GM13976 (cell line): ENCODE results near the gene ENTR1.

Experiments
- DNase-seq: peaks from one replicate; pipeline ENCODE4 v3.0.0; 2012; ENCODE audit warnings: low spot score
- in situ Hi-C: fragments of 300-500 bp; cut with MboI; formaldehyde crosslinking; loops from one replicate; pipeline ENCODE4 v1.12.0; 2022; ENCODE audit warnings: low sequenced_read_pairs, mixed read lengths, inconsistent platforms; ENCODE audit not compliant: unreplicated experiment
- TF ChIP-seq, protein P1 (sequence below): IDR thresholded peaks from 2 replicates; pipeline ENCODE4 v1.5.1; 2012; ENCODE audit warnings: borderline replicate concordance, mild to moderate bottlenecking; ENCODE audit not compliant: insufficient read depth; ENCODE audit errors: extremely low read depth, missing control alignments, control extremely low read depth

The ENTR1 gene

DNA sequence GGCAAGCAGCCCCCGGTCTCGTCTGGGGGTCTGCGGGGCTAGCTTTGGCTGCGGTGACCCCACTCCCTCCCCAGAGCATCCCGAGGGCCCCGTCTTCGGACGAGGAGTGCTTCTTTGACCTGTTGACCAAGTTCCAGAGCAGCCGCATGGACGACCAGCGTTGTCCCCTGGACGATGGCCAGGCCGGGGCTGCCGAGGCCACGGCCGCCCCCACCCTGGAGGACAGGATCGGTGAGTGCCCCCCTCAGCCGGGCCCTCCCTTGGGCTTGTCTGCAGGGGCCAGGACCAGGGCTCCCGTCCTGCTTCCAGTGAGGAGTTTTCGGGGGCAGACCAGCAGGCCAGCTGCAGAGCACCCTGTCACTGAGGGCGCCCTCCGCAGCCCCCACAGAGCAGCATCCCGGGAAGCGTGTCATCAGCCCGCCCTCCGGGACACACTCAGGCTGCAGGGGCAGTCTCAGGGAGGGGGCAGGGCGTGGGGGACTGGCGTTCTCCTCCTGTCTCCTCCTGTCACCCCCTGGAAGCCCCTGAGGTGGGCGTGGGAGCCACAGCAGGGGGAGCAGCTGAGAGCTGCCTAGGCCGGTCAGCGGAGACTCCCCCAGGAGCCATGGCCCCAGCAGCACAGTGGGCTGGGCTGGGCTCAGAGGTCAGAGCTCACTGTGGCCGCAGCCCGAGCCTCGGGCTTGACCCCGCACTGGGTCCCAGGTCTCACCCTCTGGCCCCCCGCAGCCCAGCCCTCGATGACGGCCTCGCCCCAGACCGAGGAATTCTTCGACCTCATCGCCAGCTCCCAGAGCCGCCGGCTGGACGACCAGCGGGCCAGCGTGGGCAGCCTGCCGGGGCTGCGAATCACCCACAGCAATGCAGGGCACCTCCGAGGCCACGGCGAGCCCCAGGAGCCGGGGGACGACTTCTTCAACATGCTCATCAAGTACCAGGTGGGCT lies 54.5 kb downstream of the ENTR1 start:
- in situ Hi-C loops = no loop called here
- TF ChIP-seq, protein P1, sequence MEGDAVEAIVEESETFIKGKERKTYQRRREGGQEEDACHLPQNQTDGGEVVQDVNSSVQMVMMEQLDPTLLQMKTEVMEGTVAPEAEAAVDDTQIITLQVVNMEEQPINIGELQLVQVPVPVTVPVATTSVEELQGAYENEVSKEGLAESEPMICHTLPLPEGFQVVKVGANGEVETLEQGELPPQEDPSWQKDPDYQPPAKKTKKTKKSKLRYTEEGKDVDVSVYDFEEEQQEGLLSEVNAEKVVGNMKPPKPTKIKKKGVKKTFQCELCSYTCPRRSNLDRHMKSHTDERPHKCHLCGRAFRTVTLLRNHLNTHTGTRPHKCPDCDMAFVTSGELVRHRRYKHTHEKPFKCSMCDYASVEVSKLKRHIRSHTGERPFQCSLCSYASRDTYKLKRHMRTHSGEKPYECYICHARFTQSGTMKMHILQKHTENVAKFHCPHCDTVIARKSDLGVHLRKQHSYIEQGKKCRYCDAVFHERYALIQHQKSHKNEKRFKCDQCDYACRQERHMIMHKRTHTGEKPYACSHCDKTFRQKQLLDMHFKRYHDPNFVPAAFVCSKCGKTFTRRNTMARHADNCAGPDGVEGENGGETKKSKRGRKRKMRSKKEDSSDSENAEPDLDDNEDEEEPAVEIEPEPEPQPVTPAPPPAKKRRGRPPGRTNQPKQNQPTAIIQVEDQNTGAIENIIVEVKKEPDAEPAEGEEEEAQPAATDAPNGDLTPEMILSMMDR = no peak
- DNase-seq = no peak

DNA sequence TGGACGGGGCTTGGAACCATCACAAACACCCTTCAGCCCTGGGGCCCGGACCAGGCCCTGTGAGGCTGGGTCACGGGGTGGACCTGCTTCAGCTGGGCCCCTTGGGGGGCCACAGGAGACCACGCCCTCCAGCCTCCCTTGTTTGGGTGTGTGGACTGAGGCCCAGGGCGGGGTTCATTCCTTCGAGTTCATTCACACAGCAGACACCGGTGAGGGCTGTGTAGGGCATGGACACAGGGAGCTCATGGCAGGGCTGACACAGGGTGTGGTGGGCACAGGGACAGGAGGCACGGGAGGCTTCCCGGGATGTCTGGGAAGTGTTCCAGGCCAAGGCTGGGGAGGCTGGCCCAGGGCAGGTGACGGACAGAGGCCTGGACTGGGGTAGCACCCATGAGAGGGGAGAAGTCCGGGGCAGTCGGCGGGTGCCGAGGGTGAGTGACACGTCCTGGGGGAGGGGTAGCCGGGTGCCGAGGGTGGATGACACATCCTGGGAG lies 55.8 kb downstream of the ENTR1 start:
- DNase-seq = no peak
- in situ Hi-C loops = no loop called here

DNA sequence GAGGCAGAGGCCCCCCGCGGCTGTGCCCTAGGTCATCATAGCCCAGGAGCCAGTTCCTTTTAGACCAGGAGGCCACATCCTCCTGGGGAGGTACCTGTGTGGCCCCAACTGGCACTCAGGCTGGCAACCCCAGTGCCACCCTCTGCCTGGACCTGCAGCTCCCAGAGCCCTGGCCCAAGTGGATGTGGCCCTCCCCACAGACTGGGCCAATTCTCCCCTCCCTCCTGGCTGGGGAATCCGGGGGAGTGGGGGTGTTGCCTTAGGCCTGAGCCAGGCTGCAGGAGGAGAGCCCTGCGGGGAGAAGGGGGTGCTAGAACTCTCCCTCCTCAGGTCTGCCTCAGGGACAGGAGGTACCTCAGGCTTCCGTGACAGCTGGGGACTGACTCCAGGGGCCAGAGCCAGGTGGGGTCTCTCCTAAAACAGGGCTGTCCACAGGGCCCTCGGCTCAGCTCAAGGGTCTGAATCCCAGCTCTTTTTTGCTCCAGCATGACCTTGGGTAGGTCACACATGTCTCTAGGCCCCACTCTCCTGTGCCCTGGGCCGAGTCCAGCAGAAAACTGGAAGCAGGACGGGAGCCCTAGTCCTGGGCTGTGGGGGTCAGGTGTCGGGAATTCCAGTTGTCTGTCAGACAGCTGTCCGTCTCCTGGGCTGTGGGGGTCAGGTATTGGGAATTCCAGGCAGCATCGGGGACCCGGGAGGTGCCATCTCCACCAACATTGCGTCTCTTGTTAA lies 56.5 kb downstream of the ENTR1 start:
- TF ChIP-seq, protein P1 = no peak
- no peak for DNase-seq
- in situ Hi-C loops = no loop called here

More for the DNA sequence above, 55.8 kb downstream of the ENTR1 start:
- TF ChIP-seq, protein P1 = no peak

DNA sequence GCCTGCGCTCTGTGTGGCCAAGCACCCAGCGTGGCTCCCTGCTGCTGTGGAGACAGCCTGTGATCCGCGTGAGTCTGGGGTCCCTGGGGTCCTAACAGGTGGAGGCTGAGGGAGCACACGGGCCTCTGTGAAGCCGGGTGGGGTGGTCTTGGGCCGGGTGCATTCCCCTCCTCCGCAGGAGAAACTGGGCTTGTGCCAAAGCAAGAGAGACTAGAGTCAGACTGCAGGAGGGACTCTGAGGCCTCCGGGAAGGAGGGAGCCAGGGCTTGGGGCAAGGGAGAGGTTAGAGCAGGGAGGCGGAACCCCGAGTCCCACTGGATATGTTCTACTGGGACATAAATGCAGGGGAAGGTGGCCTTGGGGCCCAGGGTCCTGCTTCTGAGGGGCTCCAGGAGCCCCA lies 57.3 kb downstream of the ENTR1 start:
- DNase-seq = no peak
- in situ Hi-C loops = no loop called here
- TF ChIP-seq, protein P1 = no peak

DNA sequence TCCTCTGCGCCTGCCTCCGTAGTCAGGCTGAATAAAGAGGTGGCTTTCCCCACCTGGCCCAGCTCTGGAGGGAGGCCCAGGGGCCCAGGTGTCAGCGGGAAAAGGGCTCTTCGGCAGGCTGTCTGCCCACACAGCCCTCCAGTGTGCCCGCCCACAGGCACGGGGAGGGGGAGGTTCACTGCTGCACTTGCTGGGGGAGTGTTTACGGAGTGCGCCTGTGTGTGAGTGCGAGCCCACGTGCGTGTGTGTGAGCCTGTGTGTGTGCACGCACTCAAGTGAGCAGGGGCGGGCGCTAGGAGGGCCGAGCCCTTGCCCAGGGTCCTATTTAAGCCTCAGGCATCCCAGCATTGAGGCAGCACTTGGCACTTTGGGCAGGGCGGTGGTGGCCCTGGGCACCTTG lies 57.7 kb downstream of the ENTR1 start:
- no peak for DNase-seq
- TF ChIP-seq, protein P1 = no peak
- in situ Hi-C loops = no loop called here
